ENCODE results near the gene BSND.

Gene BSND

GRCh38 chr1:55049914-55050278 lies 51.2 kb downstream of the BSND start:
- no peak for DNase-seq

GRCh38 chr1:55050283-55050682 lies 51.5 kb downstream of the BSND start:
- DNase-seq: no peak

- no peak for DNase-seq
Measured at GRCh38 chr1:55051169-55051568, 52.4 kb downstream of the BSND start.

- DNase-seq: no peak
Measured at GRCh38 chr1:55051621-55052020, 52.9 kb downstream of the BSND start.

GRCh38 chr1:55052221-55053142 lies 53.7 kb downstream of the BSND start:
- DNase-seq: no peak

GRCh38 chr1:55053265-55053954 lies 54.7 kb downstream of the BSND start:
- no peak for DNase-seq

- DNase-seq: no peak
Measured at GRCh38 chr1:55054396-55054795, 55.7 kb downstream of the BSND start.

- DNase-seq: no peak
Measured at GRCh38 chr1:55055084-55055882, 56.5 kb downstream of the BSND start.

GRCh38 chr1:55055951-55056631 lies 57.4 kb downstream of the BSND start:
- DNase-seq: no peak

GRCh38 chr1:55056632-55056992 lies 57.9 kb downstream of the BSND start:
- DNase-seq: no peak

- DNase-seq: no peak
Measured at GRCh38 chr1:55057270-55057955, 58.7 kb downstream of the BSND start.

GRCh38 chr1:55057956-55058298 lies 59.2 kb downstream of the BSND start:
- DNase-seq: no peak

GRCh38 chr1:55059302-55060132 lies 60.8 kb downstream of the BSND start:
- no peak for DNase-seq

GRCh38 chr1:55060133-55060999 lies 61.6 kb downstream of the BSND start:
- DNase-seq: peak; percentile 21

GRCh38 chr1:55061000-55061705 lies 62.4 kb downstream of the BSND start:
- no peak for DNase-seq

Data from suppressor macrophage treated with lipopolysaccharide for 4 hours (primary cell).